HG03025 (cell line): ENCODE measurements around the gene UBAP1.
"Not testable (repeated sequence)": the region's sequence is repeated elsewhere in the genome, so short reads cannot be mapped to it uniquely, and the experiment has no call there.

ENCODE experiments used
- ATAC-seq: cut with Tn5 transposase; IDR thresholded peaks from one replicate; pipeline ENCODE4 v1.9.1; 2021; ENCODE audit warnings: mild to moderate bottlenecking, moderate library complexity; ENCODE audit not compliant: unreplicated experiment, low FRiP score

UBAP1 gene

GRCh38 chr9:34218446-34218845 lies 39.6 kb downstream of the UBAP1 start:
- ATAC-seq = no peak

GRCh38 chr9:34219421-34219820 lies 40.6 kb downstream of the UBAP1 start:
- ATAC-seq = no peak

DNA sequence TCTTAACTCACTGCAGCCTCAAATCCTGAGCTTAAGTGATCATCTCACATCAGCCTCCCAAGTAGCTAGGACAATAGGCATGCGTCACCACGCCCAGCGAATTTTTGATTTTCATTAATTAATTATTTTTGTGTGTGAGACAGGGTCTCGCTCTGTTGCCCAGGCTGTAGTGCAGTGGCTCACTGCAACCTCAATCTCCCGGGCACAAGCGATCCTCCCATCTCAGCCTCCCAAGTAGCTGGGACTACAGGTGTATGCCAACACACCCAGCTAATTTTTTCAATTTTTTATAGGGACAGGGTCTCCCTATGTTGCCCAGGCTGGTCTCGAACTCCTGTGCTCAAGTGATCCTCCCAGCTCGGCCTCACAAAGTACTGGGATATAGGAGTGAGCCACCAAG lies 41.4 kb downstream of the UBAP1 start:
- no peak for ATAC-seq

GRCh38 chr9:34224349-34224748 lies 45.5 kb downstream of the UBAP1 start:
- ATAC-seq = no peak

DNA sequence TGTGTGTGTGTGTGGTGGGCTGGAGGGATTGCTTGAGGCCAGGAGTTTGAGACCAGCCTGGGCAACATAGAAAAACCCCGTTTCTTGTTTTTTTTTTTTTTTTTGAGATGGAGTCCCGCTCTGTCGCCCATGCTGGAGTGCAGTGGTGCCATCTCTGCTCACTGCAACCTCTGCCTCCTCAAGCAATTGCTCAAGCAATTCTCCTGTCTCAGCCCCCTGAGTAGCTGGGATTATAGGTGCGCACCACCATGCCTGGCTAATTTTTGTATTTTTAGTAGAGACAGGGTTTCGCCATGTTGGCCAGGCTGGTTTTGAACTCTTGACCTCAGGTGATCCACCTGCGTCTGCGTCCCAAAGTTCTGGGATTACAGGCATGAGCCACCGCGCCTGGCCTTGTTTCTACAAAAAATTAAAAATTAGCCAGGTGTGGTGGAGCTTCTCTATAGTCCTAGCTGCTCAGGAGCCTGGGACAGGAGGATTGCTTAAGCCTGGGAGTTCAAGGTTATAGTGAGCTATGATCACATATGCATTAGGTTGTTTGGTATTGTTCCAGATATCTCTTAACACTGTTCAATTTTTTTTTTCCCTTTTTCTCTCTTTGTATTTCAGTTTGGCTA lies 47.4 kb downstream of the UBAP1 start:
- ATAC-seq = not testable (repeated sequence)

GRCh38 chr9:34227445-34227844 lies 48.6 kb downstream of the UBAP1 start:
- ATAC-seq = no peak

DNA sequence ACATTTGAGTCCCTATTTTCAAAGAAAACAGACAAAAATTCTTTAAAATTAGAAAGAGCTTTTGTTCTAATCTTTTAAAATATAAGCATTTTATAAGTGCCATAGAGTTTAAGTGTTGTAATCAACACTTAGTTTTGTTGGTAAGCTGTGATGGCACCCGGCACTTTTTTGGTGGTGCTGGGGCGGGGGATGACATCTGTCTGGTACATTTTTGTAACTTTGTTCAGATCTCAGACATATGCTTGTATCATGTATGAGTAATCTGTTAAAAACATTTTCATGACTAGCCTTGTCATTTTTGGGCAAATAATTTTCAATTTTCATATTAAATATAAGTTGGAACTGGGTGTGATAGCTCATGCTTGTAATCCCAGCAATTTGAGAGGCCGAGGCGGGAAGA lies 51.7 kb downstream of the UBAP1 start:
- no peak for ATAC-seq

- no peak for ATAC-seq
These were observed 53.4 kb downstream of the UBAP1 start for GRCh38 chr9:34232201-34232600.

GRCh38 chr9:34233672-34234071 lies 54.8 kb downstream of the UBAP1 start:
- no peak for ATAC-seq

- ATAC-seq = no peak
These were observed 59.0 kb downstream of the UBAP1 start for GRCh38 chr9:34237836-34238235.

DNA sequence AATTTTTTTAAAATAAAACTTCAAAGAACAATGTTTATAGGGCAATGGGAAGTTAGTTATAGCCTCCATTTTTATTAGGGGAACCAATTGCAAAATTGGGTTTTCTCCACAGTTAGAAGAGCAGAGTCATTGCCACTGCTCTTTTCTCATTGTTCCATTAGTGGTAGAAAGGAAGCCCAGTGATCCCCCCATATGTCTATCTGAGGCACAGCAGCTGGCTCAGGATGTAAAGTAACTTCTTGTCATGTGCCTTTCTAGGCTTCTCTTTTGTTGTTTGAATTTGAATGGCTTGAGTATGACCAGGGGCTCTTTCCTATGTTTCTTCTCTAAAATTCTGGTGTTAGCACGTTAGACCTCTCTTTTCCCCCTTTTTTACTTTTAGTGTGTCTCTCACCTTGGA lies 61.2 kb downstream of the UBAP1 start:
- no peak for ATAC-seq

- no peak for ATAC-seq
These were observed 64.0 kb downstream of the UBAP1 start for GRCh38 chr9:34242830-34243229.

DNA sequence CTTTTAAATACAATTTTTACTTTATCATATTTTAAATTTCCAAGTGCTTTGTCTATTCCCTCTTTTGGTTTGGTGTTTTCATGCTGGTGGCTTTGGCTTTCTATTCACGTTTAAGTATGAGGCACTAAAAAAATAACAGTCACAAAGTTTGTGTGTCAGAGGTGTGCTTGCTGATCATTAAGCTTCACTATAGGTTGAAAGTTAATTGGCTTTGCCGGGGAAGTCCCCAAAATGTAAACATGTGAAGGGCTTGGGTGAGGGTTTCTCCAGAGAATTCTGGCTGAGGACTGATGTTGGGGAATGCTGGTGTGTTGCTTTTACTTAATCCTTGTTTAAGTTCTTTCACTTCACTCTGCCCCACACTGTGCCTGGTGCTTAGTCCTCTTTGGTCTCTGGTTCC lies 66.4 kb downstream of the UBAP1 start:
- ATAC-seq = not testable (repeated sequence)

DNA sequence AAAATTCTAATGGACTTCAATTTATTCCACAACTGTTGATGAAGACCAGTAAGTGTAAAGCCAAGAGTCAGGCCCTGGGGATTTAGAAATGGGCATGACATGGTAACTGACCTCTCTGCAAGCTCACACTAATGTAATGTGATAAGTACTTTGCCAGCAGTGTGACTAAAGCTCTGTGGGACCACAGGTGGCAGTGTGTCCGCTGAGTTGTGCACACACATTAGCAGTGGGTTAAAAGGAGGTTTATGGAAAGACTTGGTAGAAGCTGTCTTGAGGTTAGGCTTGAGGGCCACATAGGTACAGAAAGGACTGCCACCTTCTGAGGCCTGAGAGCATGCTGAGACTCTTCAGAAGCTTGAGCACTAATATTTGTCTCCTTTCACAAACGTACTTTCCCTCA lies 67.6 kb downstream of the UBAP1 start:
- ATAC-seq = no peak

DNA sequence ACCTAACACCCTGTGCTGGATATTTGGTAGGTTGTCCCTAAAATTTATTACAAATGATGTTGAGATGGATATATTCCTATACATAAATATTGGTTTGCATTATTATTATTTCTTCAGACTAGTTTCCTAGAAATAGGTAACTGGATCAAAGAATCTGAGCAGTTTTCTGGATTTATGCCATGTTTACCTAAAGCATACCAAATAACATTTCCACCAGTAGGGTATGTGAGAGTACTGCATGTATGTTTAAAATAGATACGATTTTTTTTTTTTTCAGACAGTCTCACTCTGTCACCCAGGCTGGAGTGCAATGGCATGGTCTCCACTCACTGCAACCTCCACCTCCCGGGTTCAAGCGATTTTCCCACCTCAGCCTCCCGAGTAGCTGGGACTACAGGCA lies 68.9 kb downstream of the UBAP1 start:
- not testable (repeated sequence) for ATAC-seq

DNA sequence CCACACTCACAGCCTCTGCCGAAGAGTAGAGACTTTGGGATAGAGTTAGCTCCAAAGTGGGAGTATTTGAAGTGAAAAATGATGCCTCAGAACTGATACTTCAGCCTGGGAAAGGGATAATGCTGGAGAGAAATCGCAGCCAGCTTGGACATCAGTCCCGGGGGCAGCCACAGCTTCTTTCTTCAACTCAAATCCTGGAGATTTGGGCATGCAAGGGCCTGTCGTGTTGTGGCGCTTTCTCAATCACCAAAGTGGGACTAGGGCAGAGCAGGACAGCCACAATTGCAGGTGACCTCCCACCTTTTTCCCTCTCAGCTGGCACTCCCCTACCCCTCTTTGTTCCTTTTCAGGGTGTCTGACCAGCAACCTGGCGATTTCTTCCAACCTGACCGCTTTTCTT lies 70.4 kb downstream of the UBAP1 start:
- no peak for ATAC-seq

GRCh38 chr9:34250721-34251120 lies 71.9 kb downstream of the UBAP1 start:
- no peak for ATAC-seq

DNA sequence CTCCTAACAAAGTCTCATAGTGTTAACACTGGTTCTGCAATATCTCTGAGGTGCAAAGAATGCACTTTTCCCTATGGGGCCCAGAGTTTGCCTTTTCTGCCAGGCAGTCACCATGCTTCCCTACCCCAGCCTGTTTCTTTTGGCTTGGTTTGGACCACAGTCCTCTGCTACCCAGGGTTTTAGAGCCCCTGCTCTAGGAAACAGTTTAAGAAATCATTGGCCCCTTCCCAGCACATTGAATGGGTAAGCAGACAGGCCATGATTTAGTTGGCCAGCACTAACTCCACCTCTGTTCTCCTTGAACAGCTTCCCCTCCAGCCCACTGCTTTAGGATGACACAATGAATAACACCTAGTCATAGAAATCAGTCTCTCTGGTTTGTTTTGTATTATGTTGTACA lies 73.2 kb downstream of the UBAP1 start:
- ATAC-seq = no peak

- no peak for ATAC-seq
These were observed 74.0 kb downstream of the UBAP1 start for GRCh38 chr9:34252670-34253459.

- ATAC-seq = no peak
These were observed 74.6 kb downstream of the UBAP1 start for GRCh38 chr9:34253460-34253837.

DNA sequence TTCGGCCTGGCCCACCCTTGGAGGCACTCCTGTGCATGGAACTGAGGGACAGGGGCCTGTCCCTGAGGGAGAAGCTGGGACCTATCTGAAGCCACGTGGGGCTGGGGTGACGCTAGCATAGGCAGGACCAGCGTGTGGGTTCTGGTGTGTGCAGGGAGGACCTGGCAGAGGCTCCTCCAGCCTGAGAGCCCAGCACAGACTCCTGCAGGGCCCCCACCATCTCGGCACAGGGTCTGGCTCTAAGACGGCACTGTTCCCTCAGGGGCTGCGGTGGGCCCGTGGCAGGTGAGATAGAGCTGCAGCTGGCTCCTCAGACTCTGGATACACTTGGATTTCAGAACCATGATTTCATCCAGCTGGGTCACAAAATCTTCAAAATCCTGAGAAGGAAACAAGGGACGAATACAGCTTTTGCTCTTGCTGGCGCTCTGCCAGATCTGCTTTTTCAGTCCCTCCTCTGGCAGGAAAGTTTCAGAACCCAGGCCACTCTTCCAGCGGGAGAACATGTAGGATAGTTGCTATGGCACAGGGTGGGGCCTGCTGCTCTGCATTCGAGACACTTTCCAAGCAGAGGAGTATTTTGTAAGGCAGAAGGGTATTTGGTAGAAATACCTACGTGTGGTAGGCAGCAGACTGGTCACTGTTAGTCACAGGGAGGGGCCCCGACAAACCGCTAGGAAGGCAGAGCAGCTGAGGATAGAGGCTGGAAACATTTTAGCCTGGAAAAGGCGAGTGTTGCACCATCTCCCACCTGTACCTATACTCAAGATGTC lies 75.5 kb downstream of the UBAP1 start:
- no peak for ATAC-seq
